ENCODE measurements around the gene MPPED1.

The MPPED1 gene

GRCh38 chr22:43396321-43396933 is 15.4 kb upstream of the MPPED1 start:
- POLR2A ChIA-PET: no interaction called here
- no peak for DNase-seq (ENCODE audit: low read depth, low spot score)
- CTCF ChIA-PET: interaction anchor here (3.3 kb wide), 1 partner anchor 8 kb away, joined by 11 read pairs; no protein-coding TSS in a partner anchor

DNA sequence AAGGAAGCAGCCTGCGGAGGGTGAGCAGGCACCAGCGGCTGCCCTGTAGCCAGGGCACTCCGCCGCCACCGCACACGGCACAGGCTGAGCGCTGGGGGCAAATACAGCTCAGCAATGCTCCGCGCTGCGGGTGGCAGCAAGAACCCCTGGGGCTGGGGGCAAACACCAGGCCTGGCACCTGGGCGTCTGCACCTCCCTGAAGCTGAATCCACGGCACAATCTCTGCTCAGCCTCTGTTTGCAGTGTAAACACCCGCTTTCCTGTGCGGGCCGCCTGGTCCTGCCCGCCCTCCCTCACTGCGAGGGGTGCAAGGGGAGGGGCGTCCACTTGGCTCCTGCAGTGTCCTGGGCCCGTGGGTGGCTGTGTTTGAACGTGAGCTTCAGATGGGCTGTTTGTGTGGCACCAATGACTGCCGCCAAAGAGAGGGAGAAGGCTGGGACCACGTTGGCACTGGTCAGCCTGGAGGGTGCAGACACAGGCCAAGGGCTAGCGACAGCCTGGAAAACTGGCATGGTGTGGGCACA is 14.8 kb upstream of the MPPED1 start:
- CTCF ChIA-PET: interaction anchor here (3.3 kb wide), 1 partner anchor 8 kb away, joined by 11 read pairs; no protein-coding TSS in a partner anchor
- POLR2A ChIA-PET: no interaction called here
- DNase-seq (ENCODE audit: low read depth, low spot score): no peak

More at GRCh38 chr22:43396321-43396933, 15.4 kb upstream of the MPPED1 start:
- TF ChIP-seq, protein P1, sequence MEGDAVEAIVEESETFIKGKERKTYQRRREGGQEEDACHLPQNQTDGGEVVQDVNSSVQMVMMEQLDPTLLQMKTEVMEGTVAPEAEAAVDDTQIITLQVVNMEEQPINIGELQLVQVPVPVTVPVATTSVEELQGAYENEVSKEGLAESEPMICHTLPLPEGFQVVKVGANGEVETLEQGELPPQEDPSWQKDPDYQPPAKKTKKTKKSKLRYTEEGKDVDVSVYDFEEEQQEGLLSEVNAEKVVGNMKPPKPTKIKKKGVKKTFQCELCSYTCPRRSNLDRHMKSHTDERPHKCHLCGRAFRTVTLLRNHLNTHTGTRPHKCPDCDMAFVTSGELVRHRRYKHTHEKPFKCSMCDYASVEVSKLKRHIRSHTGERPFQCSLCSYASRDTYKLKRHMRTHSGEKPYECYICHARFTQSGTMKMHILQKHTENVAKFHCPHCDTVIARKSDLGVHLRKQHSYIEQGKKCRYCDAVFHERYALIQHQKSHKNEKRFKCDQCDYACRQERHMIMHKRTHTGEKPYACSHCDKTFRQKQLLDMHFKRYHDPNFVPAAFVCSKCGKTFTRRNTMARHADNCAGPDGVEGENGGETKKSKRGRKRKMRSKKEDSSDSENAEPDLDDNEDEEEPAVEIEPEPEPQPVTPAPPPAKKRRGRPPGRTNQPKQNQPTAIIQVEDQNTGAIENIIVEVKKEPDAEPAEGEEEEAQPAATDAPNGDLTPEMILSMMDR (IDR thresholded peaks at IDR 0.05; ENCODE audit: insufficient read depth, low read length, missing control alignments): no peak
- no peak overlapping the region for H3K4me3 ChIP-seq (ENCODE audit: low read depth, low read length)

DNA sequence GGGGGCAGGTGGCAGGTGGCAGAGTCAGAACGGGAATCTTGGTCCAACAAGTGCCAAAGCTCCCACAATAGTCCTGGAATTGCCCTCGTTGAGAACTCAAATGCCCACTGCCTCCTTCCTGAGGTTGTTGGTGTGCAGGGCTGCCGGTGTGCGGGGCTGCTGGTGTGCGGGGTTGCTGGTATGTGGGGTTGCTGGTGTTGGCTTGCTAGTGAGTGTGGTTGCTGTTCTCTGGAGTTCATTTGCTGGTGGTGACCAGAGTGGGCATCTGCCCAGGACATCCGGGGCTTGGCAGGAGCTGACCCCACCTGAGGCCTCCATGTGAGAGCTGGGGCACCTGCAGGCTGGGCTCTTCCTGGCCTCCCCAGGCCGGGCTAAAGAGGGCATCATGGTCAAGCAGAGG is 14.0 kb upstream of the MPPED1 start:
- TF ChIP-seq, protein P1 (IDR thresholded peaks at IDR 0.05; ENCODE audit: insufficient read depth, low read length, missing control alignments): no peak
- no peak for DNase-seq (ENCODE audit: low read depth, low spot score)
- POLR2A ChIA-PET: no interaction called here
- H3K4me3 ChIP-seq (ENCODE audit: low read depth, low read length): no peak overlapping the region
- CTCF ChIA-PET: interaction anchor here (3.3 kb wide), 1 partner anchor 9 kb away, joined by 11 read pairs; no protein-coding TSS in a partner anchor

More for the DNA sequence above, 14.8 kb upstream of the MPPED1 start:
- TF ChIP-seq, protein P1 (IDR thresholded peaks at IDR 0.05; ENCODE audit: insufficient read depth, low read length, missing control alignments): no peak
- no peak overlapping the region for H3K4me3 ChIP-seq (ENCODE audit: low read depth, low read length)

DNA sequence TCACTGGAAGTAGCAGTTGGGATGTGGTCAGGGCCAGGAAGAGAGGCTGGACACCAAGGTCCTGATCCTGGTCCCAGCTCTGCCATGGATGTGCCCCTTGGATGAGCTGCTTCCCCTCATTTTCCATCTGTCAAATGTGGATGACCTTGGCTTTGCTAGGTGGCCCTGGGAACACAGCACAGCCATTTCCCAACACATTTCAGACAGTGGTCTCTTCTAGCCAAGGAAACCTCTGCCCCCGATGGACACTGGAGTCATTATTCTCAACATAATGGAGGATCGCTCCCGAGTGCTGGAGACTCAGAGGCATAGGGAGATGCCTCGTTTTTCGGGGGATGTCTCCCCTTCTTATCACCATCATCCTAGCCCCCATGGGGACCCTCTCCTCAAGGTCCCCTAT is 13.6 kb upstream of the MPPED1 start:
- POLR2A ChIA-PET: no interaction called here
- CTCF ChIA-PET: interaction anchor here (3.3 kb wide), 1 partner anchor 10 kb away, joined by 11 read pairs; no protein-coding TSS in a partner anchor
- no peak overlapping the region for H3K4me3 ChIP-seq (ENCODE audit: low read depth, low read length)
- TF ChIP-seq, protein P1 (IDR thresholded peaks at IDR 0.05; ENCODE audit: insufficient read depth, low read length, missing control alignments): no peak
- DNase-seq (ENCODE audit: low read depth, low spot score): no peak

- DNase-seq (ENCODE audit: low read depth, low spot score): no peak
- TF ChIP-seq, protein P1 (IDR thresholded peaks at IDR 0.05; ENCODE audit: insufficient read depth, low read length, missing control alignments): no peak
- CTCF ChIA-PET: interaction anchor here (3.3 kb wide), 1 partner anchor 10 kb away, joined by 11 read pairs; no protein-coding TSS in a partner anchor
- H3K4me3 ChIP-seq (ENCODE audit: low read depth, low read length): no peak overlapping the region
- POLR2A ChIA-PET: no interaction called here
These were observed 12.9 kb upstream of the MPPED1 start for GRCh38 chr22:43398910-43399309.

DNA sequence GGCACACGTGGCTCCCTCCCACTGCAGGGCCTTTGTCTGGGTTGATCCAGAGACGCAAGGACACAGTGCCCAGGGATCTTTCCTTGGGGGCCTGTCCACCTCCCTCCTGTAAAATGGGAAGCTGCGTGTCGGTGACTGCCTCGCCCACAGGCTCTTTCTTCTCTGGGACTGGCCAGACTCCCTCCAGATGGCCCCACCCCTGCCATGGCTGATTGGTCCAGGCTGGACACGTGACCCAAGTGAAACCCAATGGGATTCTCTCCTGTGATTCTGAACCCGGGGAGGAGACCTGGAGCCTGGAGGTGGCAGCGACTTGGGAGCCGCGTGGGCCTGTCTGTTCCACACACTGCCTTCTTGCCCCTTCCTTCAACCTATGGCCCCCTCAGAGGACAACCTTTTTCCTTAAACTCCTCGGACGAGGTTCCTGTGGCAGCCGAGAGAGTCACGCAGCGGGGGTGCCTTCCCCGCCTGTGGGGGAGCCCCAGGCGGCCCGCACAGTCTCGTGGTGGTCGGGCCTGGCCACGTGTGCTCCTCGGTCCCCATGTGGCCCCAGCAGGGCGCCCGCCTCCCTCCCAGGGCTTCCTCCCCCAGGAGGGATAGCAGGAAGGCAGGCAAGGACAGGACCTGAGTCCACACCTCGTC is 12.4 kb upstream of the MPPED1 start:
- DNase-seq (ENCODE audit: low read depth, low spot score): no peak
- ChIA-PET CTCF (interaction anchor here (3.3 kb wide), 1 partner anchor 11 kb away, joined by 11 read pairs; no protein-coding TSS in a partner anchor), POLR2A (no interaction called here)
- TF ChIP-seq, protein P1 (IDR thresholded peaks at IDR 0.05; ENCODE audit: insufficient read depth, low read length, missing control alignments): no peak
- H3K4me3 ChIP-seq (ENCODE audit: low read depth, low read length): no peak overlapping the region
